GM13977 (cell line): ENCODE measurements around the gene CHKA.
A peak's percentile ranks its signal among the peaks of the same experiment; 100 is the strongest.

Experiments
- DNase-seq: peaks from one replicate; pipeline ENCODE4 v3.0.0; 2012; ENCODE audit warnings: low spot score
- CTCF ChIP-seq: IDR thresholded peaks from 2 replicates; pipeline ENCODE4 v1.5.1; 2012; ENCODE audit warnings: mild to moderate bottlenecking, control low read depth; ENCODE audit not compliant: insufficient read depth; ENCODE audit errors: extremely low read depth, missing control alignments
- in situ Hi-C: fragments of 300-500 bp; cut with MboI; formaldehyde crosslinking; loops from one replicate; pipeline ENCODE4 v1.12.0; 2022; ENCODE audit warnings: low sequenced_read_pairs, low pct_unique_long_range_greater_than_20kb, mixed read lengths, inconsistent platforms; ENCODE audit not compliant: unreplicated experiment

CHKA gene

DNA sequence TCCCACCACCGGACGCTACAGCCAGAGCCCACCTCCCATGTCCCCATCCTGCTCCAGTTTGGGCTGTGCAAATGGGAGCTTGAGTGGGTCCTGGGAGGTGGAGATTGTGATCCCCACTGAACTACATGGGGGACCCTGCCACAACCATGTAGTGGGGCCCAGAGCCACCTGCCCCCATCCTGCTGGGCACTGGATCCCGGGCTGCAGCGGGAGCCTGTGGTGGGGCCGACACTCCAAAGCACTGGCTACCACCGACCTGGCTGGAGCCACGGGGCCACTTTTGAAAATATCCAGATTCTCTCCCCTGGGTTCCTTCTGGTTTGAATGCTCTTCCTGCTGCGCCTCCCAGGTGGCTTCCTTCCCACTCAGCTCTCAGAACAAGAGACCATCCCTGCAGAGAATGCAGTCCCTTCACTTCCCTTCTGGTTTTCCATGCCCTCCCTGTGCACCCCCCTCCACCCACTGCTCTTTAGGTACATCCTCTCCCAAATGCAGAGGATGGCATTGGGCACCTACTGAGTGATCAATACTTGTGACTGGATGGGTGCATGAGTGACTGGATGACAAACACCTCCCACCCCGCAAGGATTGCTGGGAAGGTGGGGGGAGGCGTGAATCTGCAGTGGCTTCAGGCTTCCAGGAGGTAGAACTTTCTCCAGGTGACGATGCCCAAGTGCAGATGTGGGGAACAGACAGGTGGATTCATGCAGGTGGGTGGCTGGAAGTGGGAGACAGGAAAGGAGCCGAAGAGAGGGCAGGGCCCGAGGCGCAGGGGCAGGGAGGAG lies 116.4 kb downstream of the CHKA start:
- in situ Hi-C loops = no loop called here
- no peak for TF ChIP-seq CTCF
- DNase-seq = no peak

- peak; percentile 95 for DNase-seq
- no peak for TF ChIP-seq CTCF
- in situ Hi-C loops = no loop called here
These were observed 117.2 kb downstream of the CHKA start, which contains the start of gene UNC93B1 for GRCh38 chr11:68003846-68004550. UNC93B1 (minus strand) TSS chr11:68004097; CDS start chr11:68004043, 54 bp downstream.

DNA sequence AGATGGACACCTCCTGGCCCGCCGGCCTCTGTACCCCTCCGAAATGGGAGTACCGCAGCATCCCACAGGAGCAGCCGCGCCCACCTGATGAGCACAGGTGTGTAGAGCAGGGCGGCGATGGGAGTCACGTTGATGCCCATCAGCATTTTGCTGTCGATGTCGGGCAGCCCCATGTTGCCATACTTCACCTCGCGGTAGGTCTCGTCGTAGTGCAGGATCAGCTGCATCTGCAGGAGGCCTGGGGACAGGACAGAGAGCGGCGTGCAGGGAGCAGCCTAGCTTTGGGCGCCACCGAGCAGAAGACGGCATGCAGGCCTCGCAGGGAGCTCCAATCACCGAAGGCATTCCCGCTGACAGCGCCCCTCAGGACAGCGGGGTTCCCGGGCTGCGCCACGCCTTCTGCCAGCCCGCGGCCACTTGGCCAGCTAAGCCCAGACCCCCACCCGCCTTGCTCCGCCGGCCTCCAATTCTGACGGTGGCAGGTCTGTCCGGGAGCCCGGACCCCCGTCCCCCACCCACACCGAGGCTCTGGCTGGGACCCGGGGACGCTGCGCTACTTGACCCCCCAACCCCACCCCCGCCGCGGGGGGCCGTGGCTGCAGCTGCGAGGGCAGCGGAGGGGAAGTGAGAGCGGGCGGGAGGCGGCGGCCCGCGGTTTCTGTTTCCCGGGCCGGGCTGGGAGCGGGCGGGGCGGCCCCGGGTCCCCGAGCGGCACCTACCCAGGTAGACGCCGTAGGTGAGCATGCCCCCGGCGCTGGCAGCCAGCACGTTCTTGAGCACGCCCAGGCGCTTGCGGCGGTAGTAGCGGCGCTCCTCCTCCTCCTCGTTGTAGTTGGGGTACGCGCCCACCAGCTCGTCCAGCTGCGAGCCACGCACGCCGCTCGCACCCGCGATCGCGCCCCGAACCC lies 118.0 kb downstream of the CHKA start:
- peak; percentile 75 for DNase-seq
- no peak for TF ChIP-seq CTCF
- in situ Hi-C loops = no loop called here
